GM12872 (cell line): ENCODE results near the gene RAB27B.

Experiments
- CTCF ChIP-seq: IDR thresholded peaks from 3 replicates; pipeline ENCODE4 v1.5.1; 2011; ENCODE audit warnings: low read depth, mild to moderate bottlenecking, low read length, moderate library complexity; ENCODE audit not compliant: insufficient read depth

RAB27B gene

GRCh38 chr18:54830866-54831265 is 2.6 kb downstream of the RAB27B start:
- TF ChIP-seq CTCF: no peak

- TF ChIP-seq CTCF: no peak
Observed at GRCh38 chr18:54835944-54836343, 7.7 kb downstream of the RAB27B start.

- TF ChIP-seq CTCF: no peak
Observed at GRCh38 chr18:54843314-54843713, 15.0 kb downstream of the RAB27B start.

GRCh38 chr18:54845787-54846186 is 17.5 kb downstream of the RAB27B start:
- no peak for TF ChIP-seq CTCF

GRCh38 chr18:54848121-54848520 is 19.8 kb downstream of the RAB27B start:
- no peak for TF ChIP-seq CTCF

- TF ChIP-seq CTCF: no peak
Observed at GRCh38 chr18:54849683-54850082, 21.4 kb downstream of the RAB27B start.

GRCh38 chr18:54850598-54850997 is 22.3 kb downstream of the RAB27B start:
- no peak for TF ChIP-seq CTCF
